Measurements from ENCODE around the gene DIP2B.

DNA sequence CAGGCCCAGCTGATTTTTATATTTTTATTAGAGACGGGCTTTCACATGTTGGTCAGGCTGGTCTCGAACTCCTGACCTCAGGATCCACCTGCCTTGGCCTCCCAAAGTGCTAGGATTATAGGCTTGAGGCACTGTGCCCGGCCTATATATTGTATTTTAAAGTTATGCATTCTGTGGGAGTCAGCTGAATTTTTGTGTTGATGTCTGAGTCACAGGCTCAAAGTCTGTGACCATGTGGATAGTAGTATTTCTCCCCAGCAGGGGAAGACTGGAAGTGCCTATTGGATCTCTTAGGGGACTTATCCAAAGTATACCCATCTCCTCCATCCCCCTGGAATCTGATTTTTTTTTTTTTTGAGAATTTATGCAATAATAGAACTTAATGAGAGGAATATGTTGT lies 215.3 kb downstream of the DIP2B start:
- TF ChIP-seq POLR2A (IDR thresholded peaks at IDR 0.05): no peak
- TF ChIP-seq POLR2AphosphoS5 (IDR thresholded peaks at IDR 0.05): no peak
- TF ChIP-seq, protein P1, sequence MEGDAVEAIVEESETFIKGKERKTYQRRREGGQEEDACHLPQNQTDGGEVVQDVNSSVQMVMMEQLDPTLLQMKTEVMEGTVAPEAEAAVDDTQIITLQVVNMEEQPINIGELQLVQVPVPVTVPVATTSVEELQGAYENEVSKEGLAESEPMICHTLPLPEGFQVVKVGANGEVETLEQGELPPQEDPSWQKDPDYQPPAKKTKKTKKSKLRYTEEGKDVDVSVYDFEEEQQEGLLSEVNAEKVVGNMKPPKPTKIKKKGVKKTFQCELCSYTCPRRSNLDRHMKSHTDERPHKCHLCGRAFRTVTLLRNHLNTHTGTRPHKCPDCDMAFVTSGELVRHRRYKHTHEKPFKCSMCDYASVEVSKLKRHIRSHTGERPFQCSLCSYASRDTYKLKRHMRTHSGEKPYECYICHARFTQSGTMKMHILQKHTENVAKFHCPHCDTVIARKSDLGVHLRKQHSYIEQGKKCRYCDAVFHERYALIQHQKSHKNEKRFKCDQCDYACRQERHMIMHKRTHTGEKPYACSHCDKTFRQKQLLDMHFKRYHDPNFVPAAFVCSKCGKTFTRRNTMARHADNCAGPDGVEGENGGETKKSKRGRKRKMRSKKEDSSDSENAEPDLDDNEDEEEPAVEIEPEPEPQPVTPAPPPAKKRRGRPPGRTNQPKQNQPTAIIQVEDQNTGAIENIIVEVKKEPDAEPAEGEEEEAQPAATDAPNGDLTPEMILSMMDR (IDR thresholded peaks at IDR 0.05): no peak
- no peak for TF ChIP-seq EP300 (IDR thresholded peaks at IDR 0.05)

Data from upper lobe of left lung (tissue), 4 donors.